Measurements from ENCODE around the gene KRTAP10-1. TPM values are rescaled to one million over a fixed set of nuclear protein-coding genes. Genes with fewer than 3 reads are reported as not detected.

The KRTAP10-1 gene
- total RNA-seq, 1 donor from 2014 or later = not detected

DNA sequence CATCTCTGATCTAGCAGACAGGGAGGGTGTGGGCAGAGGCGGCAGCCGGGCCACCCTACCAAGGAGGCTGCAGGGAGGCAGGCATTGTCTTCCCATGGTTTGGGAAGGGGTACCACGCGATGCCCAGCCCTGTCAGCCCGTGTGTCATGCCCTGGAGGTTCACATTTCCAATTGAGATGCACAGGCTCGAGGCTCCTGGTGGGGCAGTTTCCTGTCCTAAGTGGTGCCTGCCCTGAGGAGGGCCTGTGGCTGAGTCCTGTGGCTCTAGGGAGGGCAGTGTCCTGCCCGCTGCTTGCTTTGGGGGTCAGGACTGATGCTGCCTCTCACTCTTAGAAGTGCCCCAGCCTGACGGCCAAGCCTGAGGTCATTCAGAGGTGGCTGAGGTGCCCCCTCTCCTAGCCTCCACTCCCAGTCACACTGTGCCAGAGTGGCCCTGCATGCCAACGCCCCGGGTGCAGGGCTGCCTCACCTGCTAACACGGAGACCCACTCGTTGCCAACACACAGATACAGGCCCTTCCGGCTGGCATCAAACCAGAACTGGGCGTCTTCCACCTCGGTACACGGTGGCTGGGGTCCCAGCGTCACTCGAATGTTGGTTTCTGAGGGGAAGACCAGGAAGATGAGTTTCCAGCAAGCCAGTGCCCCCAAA, 11.9 kb downstream of the KRTAP10-1 start:
- DNase-seq = no peak

DNA sequence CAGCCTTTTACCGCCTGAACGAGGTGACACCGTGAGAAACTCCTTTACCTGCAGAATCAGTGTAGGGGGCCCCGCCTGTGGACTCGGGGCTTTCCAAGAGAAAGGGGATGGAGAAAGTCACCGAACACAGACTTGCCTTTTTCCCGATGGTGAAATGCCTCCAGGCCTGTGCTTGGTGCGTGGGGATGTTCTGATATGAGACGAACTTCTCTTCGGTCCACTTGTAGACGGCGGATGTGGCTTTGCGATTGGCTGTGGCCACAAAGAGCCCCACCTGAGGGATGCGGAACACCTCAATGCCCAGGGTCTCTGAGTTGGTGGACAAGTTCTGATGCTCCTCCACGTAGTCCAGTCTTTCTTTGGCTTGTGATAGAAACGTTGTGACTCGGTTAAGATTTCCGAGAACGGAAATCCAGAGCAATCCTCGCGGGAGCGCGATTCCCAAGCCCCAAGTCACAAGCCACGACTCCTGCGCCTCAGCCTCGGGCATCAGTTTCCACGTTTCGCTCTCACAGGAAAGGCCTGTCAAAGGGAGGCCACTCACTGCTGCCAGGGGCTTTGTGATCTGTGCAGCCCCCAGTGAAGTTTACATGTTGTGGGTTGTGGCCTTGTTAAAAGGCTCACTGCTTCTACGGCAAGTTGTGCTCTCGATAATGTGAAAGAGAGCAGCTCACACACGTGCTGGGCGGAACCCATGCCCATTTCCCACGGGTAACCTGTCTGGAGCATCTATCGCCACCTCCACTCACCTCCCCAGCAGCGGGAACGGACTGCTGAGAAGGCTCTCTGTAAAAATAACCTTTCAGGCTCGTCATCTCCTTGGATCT, 12.6 kb downstream of the KRTAP10-1 start:
- DNase-seq = no peak

DNA sequence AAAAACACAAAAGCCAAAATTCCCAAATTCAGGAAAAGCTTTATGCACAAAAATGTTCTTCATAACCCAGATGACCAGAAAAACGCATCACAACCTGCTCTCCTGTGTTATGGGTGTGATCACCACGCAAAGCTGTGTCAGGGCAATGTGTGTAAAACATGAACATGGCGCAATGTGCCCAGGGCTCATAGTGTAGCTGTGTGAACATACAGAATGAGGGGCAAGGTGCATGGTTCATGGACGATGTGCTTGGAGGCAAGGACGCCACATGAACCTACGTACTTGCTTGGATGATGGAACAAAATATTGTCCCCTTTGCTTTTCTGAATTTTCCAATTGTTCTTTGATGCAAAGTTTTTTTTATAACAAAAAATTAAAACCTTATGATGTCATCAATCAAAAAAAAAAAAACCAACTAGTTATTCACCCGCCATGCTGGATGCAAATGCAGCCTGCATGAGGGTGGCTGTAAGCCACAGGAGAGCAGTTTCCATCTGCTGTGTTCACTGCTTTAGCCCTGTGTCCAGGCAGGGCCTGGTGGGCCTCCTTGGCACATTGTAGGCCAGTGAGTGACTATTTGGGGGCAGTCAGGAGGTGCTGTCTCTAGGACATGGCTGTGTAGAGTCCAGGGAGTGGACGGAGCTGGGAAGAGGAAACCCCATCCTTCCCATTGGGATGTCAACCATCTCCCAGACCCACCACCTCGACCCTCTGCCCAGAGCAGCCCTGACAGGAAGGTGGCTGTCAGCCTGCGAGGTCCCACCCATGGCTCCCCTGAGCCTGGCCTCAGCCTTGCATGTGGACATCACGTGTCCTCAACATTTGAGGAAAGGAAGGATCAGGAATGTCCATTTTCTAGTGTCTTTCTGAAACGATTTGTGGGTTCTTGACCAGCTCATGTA, 13.6 kb downstream of the KRTAP10-1 start:
- DNase-seq = no peak

DNA sequence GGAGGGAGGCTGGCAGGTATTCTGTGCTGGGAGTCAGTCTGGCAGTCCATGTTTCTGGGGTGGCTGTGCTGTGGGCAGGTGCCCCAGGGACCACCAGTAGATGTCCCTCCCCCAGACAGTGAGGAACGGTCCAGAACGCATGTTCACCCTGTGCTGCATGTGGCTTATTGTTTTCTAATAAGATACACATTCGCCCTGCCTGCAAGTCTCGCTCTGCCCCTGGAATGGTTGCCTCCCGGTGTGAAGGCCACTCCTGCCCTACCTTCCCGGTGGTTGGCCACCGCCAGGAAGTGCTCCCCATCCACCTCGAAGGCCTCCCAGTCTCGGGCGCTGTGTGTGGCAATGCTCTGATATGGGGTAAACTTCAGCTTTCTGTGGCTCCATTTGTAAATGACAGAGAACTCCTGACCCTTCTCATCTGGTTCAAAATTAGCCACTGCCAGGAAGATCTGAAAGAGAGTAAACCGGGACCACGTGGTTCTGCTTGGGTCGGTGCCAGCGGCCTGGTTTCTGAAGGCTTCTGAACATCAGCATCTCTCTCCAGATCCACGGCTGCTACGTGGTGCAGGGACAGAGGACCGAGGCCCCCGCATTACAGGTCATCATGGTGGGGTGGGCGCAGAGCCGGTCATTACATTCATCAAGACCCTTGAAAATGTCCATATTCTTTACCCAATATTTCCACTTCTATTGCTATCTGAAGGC, 14.5 kb downstream of the KRTAP10-1 start:
- DNase-seq = no peak

DNA sequence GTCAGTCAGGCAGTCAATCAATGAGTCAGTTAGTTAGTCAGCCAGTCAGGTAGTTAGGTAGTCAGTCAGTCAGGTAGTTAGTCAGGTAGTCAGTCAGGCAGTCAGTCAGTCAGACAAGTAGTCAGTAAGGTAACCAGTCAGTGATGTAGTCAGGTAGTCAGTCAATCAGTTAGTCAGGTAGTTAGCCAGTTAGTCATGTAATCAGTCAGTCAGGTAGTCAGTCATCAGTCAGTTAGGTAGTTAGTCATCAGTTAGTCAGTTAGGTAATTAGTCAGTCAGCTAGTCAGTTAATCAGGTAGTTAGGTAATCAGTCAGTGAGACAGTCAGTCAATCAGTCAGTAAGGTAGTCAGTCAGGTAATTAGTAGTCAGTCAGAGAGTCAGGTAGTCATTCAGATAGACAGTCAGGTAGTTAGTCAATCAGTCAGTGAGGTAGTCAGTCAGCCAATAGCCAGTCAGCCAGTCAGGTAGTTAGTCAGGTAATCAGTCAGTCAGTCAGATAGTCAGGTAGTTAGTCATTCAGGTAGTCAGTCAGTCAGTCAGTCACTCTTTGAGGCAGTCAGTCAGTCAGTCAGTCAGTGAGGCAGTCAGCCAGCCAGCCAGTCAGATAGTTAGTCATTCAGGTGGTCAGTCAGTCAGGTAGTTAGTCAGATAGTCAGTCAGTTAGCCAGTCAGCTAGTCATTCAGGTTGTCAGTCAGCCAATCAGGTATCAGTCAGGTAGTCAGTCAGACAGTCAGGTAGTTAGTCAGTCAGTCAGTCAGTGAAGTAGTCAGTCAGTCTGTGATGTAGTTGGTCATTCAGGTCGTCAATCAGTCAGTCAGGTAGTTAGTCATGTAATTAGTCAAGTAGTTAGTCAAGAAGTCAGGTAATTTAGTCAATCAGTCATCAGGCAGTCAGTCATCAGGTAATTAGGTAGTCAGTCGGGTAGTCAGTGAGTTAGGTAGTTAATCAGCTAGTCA, 15.3 kb downstream of the KRTAP10-1 start:
- no peak for DNase-seq

DNA sequence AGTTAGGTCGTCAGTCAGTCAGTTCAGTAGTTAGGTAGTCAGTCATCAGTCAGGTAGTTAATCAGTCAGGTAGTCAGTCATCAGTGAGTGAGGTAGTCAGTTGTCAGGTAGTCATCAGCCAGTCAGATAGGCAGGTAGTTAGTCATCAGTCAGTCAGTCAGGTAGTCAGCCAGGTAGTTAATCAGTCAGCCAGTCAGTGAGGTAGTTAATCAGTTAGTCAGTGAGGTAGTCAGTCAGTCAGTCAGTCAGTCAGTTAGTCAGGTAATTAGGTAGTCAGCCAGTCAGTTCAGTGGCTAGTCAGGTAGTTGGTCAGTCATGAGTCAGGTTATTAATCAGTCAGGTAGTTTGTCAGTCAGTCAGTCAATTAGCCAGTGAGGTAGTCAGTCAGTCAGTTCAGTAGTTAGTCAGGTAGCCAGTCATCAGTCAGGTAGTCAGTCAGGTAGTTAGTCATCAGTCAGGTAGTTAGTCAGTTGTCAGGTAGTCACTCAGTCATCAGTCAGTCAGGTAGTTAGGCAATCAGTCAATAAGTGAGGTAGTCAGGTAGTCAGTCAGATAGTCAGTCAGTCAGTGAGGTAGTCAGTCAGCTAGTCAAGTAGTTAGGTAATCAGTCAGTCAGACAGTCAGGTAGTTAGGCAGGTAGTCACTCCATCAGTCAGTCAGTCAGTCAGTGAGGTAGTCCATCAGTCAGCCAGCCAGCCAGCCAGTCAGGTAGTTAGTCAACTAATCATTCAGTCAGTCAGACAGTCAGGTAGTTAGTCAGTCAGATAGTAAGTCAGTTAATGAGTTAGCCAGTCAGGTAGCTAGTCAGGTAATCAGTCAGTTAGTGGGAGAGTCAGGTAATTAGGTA, 16.2 kb downstream of the KRTAP10-1 start:
- DNase-seq = no peak

DNA sequence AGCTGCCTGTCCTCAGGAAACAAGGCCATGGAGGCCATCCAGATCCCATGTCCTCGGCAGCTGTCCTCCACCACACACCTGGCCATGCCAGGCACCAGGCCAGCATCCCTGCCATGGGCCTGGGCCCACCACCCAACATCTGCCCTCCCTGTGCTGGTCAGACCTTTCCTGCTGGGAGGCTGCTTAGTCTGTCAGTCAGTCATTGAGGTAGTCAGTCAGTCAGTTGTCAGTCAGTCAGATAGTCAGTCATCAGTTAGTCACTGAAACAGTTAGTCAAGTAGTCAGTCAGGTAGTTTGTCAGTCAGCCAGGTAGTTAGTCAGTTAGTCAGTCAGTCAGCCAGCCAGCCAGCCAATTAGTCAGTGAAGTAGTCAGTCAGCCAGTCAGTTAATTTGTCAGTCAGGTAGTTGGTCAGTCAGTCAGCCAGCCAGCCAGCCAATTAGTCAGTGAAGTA, 17.2 kb downstream of the KRTAP10-1 start:
- no peak for DNase-seq

DNA sequence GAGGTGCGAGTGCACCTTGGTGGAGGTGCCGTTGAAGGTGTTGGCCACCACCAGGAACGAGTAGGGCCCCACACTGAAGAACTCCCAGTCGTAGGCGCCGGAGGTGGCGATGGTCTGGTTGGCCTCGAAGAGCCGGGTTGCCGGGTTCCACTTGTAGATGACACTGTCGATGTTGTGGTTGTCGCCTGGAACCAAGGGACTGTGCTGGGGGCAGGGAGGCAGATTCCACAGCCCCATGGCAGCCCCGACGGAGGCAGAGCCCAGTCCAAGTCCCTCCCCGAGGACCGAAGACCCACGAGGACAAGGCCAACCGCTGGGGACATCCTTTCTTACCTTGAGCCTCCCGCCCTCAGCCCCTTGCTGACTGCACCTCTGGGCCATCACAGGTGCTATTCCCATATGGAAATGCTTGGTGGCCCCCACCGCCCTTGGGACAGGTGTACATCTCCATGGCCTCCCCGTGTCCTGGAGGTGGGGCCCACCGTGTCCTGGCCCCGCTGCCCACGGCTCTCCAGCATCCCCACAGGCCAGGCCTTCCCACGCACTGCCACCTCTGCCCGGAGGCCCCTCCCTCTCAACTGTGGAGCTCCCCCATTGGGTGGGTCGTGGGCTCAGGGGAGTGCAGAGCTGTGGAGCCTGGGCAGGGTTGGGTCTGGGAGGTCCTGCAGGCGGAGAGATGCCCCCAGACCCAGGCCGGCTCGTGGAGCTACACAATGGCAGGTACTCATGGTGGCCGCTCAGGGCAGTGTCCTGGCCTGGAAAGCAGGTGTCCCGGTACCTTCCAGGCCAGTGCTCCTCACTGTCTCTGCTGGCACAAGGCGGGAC, 17.9 kb downstream of the KRTAP10-1 start:
- DNase-seq = no peak

DNA sequence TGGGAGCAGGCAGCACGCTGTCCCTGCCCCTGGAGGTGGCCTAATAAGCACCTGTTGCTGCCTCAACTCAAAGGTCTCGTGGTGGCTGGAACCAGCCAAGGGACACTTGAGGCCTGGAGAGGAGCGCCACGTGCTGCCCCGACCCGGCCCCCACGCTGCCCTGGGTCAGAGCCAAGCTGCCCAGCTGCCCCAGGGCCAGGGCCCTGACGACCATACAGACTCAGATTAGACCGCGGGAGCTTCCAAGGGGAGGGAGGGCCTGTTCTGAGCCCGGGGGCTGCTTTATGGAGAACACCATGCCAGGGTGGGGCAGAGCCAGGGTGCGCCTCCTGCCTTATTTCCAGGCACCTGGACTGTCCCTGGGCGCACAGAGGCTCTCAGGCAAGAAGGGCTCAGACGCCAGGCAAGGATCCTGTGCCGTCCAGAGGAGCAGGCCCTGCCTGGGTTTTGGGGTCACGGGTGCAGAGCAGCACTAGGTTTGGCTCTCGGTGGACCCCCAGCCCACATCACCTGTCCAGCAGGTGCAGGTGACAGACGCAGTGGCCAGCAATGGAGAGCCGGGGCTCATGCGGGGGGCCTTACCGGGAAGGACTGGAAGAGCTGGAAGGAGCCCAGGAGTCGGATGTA, 18.6 kb downstream of the KRTAP10-1 start:
- DNase-seq = no peak

DNA sequence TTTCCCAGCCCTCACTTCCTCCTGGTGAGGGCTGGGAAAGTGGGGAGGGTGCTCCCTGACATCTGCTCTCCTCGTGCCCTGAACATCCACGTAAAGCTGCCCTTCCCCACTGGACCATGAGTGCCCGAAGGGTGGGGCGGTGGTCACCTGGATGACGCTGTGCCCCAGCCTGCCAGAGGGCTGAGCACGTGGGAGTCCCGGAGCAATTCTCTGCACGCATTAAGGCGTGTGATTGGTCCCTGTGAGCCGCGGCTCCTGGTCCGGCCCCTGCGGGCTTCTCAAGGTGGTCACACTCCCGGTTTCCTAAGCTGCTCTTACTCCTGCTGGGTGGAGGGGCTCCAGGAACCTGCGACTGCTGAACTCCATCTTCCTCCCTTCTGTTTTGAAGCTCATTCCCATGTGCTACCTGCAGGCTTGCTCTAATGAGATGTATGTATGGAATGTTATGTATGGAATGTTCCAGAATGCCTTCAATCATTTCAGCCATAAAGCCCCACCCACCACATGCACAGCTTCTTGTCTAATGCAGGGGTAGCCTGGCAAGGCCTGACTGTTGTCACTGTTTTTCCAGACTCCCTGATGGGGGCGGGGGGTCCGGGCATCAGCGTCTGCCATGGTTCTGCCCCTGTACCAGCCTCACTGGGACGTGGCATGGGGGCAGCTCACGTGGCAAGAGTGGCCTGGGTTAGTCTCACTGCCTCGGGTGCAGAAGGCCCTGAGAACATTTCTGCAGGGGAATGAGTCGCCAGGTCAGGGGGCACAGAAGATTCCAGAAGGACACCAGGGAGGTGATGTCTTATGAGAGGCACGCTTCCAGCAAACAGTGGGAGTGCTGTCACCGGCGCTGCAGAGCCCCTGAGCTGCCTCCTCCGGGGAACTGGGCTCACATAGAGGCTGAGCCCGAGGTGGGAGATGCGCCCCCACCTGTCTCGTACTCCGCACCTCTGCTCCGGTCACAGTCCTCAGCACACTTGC, 19.4 kb downstream of the KRTAP10-1 start:
- no peak for DNase-seq

DNA sequence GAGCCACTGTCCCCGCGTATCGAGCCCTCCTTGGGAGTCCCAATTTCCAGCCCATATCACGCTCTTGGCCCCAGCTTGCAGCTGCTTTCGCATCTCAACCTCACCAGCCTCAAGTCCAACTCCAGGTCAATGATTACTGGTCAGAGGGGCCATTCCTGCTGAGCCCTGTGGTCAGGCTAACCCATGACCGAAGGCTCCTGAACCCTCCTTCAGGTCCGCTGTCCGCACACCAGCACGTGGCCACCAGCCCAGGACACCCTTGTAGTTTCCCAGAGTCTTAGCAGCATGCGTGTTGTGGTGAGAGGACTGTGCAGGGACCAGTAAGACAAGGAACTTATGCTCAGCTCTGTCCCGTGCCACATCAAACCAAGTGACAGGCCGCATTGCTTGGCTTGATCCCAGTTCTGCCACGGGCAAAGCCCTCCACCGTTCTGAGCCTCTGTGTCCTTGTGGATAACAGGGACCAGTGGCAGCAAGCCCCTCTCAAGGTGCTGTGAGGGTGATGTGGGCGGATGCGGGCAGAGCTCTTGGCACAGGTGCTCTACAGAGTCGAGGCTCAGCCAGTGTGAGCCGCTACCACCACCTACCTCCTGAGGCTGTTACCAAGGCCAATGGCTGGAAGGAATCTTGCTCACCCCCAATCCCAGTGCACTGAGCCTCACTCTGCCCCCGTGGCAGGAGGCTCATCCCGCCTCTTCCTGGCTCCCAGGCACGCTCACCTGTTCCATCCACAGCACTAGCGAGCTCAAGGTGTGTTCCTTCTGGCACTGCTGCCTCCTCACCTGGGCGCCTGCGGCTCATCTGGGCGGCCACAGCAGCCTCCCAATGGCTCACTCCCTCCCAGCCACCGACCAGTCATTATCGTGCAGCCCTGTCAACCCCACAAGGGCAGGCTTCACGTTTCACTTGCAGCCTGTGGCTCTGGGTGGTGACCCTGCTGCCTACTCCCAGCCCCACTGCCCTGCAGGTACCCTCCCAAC, 20.4 kb downstream of the KRTAP10-1 start:
- DNase-seq = no peak

DNA sequence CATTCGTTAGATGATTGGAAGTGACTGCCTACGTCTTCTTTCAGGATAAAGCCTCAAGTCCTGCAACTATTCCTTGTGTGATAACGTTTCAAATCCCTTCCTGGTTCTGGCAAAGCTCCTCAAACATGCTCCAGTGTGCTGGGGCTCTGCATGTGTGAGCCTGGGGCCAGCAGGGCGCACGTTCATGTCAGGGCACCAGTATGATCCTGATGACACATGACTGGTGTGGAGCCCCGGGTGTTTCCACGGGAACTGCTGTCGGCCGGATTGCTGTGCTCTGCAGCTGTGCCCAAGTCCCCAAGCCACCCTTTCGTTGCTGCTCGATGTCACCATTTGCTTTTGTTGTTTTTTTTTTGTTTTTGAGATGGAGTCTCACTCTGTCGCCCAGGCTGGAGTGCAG, 21.3 kb downstream of the KRTAP10-1 start:
- DNase-seq = no peak

DNA sequence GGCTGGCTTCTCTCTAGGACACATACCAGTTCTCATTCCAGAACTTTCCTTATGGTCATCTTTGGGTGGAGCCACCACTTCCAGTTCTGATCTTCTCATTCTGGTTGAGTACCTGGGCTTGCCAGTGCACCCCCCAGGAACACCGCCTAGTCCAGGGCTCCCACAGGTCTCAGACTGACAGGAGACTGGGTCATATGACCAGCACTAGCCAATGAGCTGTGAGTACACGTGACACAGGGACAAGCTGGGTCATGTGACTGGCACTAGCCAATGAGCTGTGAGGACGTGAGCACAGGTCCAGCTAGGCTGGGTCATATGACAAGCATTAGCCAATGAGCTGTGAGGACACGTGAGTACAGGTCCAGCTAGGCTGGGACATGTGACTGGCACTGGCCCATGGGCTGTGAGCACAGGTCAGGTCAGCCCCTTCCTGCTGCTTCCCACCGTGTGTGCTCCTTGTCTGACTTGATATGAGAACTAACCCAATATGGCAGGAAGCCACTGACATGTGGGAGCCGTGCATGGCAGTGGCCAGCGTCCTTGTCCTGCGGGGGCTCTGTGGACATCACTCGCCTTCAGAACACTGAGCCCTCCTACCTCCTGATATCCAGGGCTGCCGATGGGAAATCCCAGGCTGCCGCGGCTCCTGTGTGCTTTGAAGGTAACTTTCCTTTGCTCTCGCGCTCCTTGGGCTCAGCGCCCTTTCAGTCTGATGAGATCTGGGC, 22.7 kb downstream of the KRTAP10-1 start:
- DNase-seq = no peak

DNA sequence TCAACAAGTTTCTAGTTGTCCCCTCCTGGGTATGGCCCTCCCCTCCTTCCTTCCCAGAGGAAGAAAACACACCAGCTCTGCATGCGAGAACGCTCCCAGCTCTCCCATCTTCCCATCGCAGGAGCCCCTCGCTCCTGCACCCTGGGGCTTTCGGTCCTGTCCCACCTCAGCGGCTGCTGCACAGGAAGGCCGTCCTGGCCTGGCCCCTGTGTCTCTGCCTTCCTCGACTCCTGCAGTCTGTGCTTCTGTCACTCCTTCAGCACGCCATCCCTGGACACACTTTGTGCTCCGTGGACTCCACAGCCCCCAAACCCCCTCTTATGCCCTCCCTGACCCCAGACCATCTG, 23.2 kb downstream of the KRTAP10-1 start:
- DNase-seq = no peak

DNA sequence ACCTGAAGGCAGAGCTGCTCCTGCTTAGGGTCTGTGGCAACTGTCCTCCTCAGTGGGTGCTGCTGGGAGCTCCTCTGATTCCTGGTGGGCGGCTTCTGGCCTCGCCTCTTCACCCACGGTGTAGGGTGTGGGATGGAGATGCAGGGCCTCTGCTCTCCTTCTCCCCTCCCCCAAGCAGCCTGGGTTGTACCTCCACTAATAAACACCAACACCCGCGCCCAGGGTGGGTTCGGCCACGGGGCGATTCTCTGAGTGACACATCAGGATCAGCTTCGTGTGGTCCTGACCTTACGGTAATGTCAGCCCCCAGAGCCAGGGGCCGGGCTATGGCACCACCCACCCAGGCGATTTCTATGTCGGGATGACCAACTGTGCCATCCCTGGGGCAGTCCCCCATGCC, 23.7 kb downstream of the KRTAP10-1 start:
- DNase-seq = no peak
